Measurements from ENCODE around the gene WBP1.

Gene WBP1

GRCh38 chr2:74414881-74415761 is 43.1 kb upstream of the WBP1 start:
- peak overlapping the region; percentile 17; the same call in 1 of the 2 replicates for H3K4me2 ChIP-seq (ENCODE audit: low read length)

GRCh38 chr2:74415762-74416395 is 42.4 kb upstream of the WBP1 start:
- Histone ChIP-seq H3K4me3 (ENCODE audit: low read depth, low read length, poor library complexity, severe bottlenecking) (no peak overlapping the region), H3K9me2 (ENCODE audit: low read depth, low read length) (no peaks in the 10 kb centered on the region), H3K9me3 (ENCODE audit: low read length) (no peaks in the 10 kb centered on the region), H3F3A (ENCODE audit: insufficient read depth, low read length) (no peaks in the 10 kb centered on the region), H3K27me3 (ENCODE audit: insufficient read depth, low read length) (peaks cover 5% of the 10 kb centered on the region; the same call in 1 of the 2 replicates), H3K27ac (ENCODE audit: low read depth, low read length, poor library complexity, severe bottlenecking) (no peak overlapping the region), H2AFZ (ENCODE audit: low read length) (no peak overlapping the region), H3K9ac (ENCODE audit: low read length) (no peak overlapping the region), H3K36me3 (ENCODE audit: insufficient read depth, low read length) (no peaks in the 10 kb centered on the region), H3K79me2 (ENCODE audit: insufficient read depth, low read length) (no peaks in the 10 kb centered on the region), H4K20me1 (ENCODE audit: insufficient read depth, low read length) (no peaks in the 10 kb centered on the region), H3K4me2 (ENCODE audit: low read length) (no peak overlapping the region), H3K4me1 (ENCODE audit: insufficient read depth, low read length, severe bottlenecking) (peaks cover 18% of the 10 kb centered on the region)
- TF ChIP-seq CTCF (IDR thresholded peaks at IDR 0.05; ENCODE audit: low read length) = no peak
- no peak for TF ChIP-seq EZH2 (IDR thresholded peaks at IDR 0.05; ENCODE audit: borderline replicate concordance, low read length)

More at GRCh38 chr2:74414881-74415761, 43.1 kb upstream of the WBP1 start:
- no peak overlapping the region for H2AFZ ChIP-seq (ENCODE audit: low read length)
- no peaks in the 10 kb centered on the region for H3K9me2 ChIP-seq (ENCODE audit: low read depth, low read length)
- H3K9me3 ChIP-seq (ENCODE audit: low read length) = no peaks in the 10 kb centered on the region
- no peaks in the 10 kb centered on the region for H4K20me1 ChIP-seq (ENCODE audit: insufficient read depth, low read length)
- H3K4me3 ChIP-seq (ENCODE audit: low read depth, low read length, poor library complexity, severe bottlenecking) = no peak overlapping the region
- no peak overlapping the region for H3K9ac ChIP-seq (ENCODE audit: low read length)
- H3K79me2 ChIP-seq (ENCODE audit: insufficient read depth, low read length) = no peaks in the 10 kb centered on the region
- TF ChIP-seq CTCF (IDR thresholded peaks at IDR 0.05; ENCODE audit: low read length) (peak; percentile 18; the same call in 1 of the 2 replicates), EZH2 (IDR thresholded peaks at IDR 0.05; ENCODE audit: borderline replicate concordance, low read length) (no peak)
- peaks cover 11% of the 10 kb centered on the region for H3K4me1 ChIP-seq (ENCODE audit: insufficient read depth, low read length, severe bottlenecking)
- H3F3A ChIP-seq (ENCODE audit: insufficient read depth, low read length) = no peaks in the 10 kb centered on the region
- no peak overlapping the region for H3K27ac ChIP-seq (ENCODE audit: low read depth, low read length, poor library complexity, severe bottlenecking)
- no peaks in the 10 kb centered on the region for H3K36me3 ChIP-seq (ENCODE audit: insufficient read depth, low read length)
- H3K27me3 ChIP-seq (ENCODE audit: insufficient read depth, low read length) = peaks cover 5% of the 10 kb centered on the region; the same call in 1 of the 2 replicates

GRCh38 chr2:74416778-74417177 is 41.5 kb upstream of the WBP1 start:
- Histone ChIP-seq H3K9me2 (ENCODE audit: low read depth, low read length) (no peaks in the 10 kb centered on the region), H3F3A (ENCODE audit: insufficient read depth, low read length) (no peaks in the 10 kb centered on the region), H4K20me1 (ENCODE audit: insufficient read depth, low read length) (no peaks in the 10 kb centered on the region), H3K79me2 (ENCODE audit: insufficient read depth, low read length) (no peaks in the 10 kb centered on the region), H3K27ac (ENCODE audit: low read depth, low read length, poor library complexity, severe bottlenecking) (no peak overlapping the region), H3K4me2 (ENCODE audit: low read length) (no peak overlapping the region), H2AFZ (ENCODE audit: low read length) (no peak overlapping the region), H3K27me3 (ENCODE audit: insufficient read depth, low read length) (peaks cover 5% of the 10 kb centered on the region; the same call in 1 of the 2 replicates), H3K9me3 (ENCODE audit: low read length) (no peaks in the 10 kb centered on the region), H3K4me1 (ENCODE audit: insufficient read depth, low read length, severe bottlenecking) (peaks cover 22% of the 10 kb centered on the region), H3K9ac (ENCODE audit: low read length) (no peak overlapping the region), H3K4me3 (ENCODE audit: low read depth, low read length, poor library complexity, severe bottlenecking) (no peak overlapping the region), H3K36me3 (ENCODE audit: insufficient read depth, low read length) (no peaks in the 10 kb centered on the region)
- no peak for TF ChIP-seq EZH2 (IDR thresholded peaks at IDR 0.05; ENCODE audit: borderline replicate concordance, low read length)
- peak; percentile 15; the same call in 1 of the 2 replicates for TF ChIP-seq CTCF (IDR thresholded peaks at IDR 0.05; ENCODE audit: low read length)

Measured in OCI-LY1 (cell line).